ENCODE results near the gene GANAB. TPM values are rescaled to one million over a fixed set of nuclear protein-coding genes. Genes with fewer than 3 reads are reported as not detected.

GANAB gene
- total and polyA plus RNA-seq, 2 of the 13 experiments (the other 11 are each of a cell fraction or from before 2014, with no cell fraction given), result 99.5 to 234 TPM

- TF ChIP-seq ZNF609 (CRISPR knock-in tag; IDR thresholded peaks at IDR 0.05; ENCODE audit: borderline replicate concordance), result no peak
- no peak for TF ChIP-seq ZBTB10 (CRISPR knock-in tag; IDR thresholded peaks at IDR 0.05; ENCODE audit: borderline replicate concordance)
- TF ChIP-seq IKZF5 (CRISPR knock-in tag; IDR thresholded peaks at IDR 0.05), result peak; percentile 60; the same call in 1 of the 2 replicates
- peak; percentile 97 for TF ChIP-seq ZNF574 (CRISPR knock-in tag; IDR thresholded peaks at IDR 0.05)
- TF ChIP-seq ZNF577 (CRISPR knock-in tag; IDR thresholded peaks at IDR 0.05; ENCODE audit: borderline replicate concordance, low read depth), result no peak
- peak; percentile 81 for TF ChIP-seq ZNF614 (CRISPR knock-in tag; IDR thresholded peaks at IDR 0.05; ENCODE audit: borderline replicate concordance)
- no peak for TF ChIP-seq ESRRA (CRISPR knock-in tag; IDR thresholded peaks at IDR 0.05; ENCODE audit: low read depth)
- TF ChIP-seq ZNF83 (CRISPR knock-in tag; IDR thresholded peaks at IDR 0.05; ENCODE audit: borderline replicate concordance), result peak; percentile 15; the same call in 1 of the 2 replicates
- peak; percentile 72 to 79 for TF ChIP-seq POLR2A (IDR thresholded peaks at IDR 0.05; ENCODE audit: insufficient read depth in 1 of 2, low read depth in 2 of 2, low read length in 2 of 2)
- peak; percentile 45; the same call in 1 of the 2 replicates for TF ChIP-seq ZNF563 (CRISPR knock-in tag; IDR thresholded peaks at IDR 0.05)
- peak; percentile 23 for TF ChIP-seq RBM39 (IDR thresholded peaks at IDR 0.05; ENCODE audit: low read depth, low read length, poor library complexity, severe bottlenecking)
- no peak for TF ChIP-seq HOXA7 (CRISPR knock-in tag; IDR thresholded peaks at IDR 0.05)
- no peak for TF ChIP-seq ZNF704 (CRISPR knock-in tag; IDR thresholded peaks at IDR 0.05; ENCODE audit: borderline replicate concordance)
- no peak for TF ChIP-seq HOXD1 (CRISPR knock-in tag; IDR thresholded peaks at IDR 0.05)
These were observed 32.6 kb upstream of the GANAB start, which contains the start of gene UBXN1 (continued) for GRCh38 chr11:62678770-62679696.
